ENCODE data around the gene SLC7A4. TPM values are rescaled to one million over a fixed set of nuclear protein-coding genes. Genes with fewer than 3 reads are reported as not detected.

Gene SLC7A4
- total RNA-seq, 4 donors from 2014 or later, result 0.64 to 4.1 TPM; not detected in 2

DNA sequence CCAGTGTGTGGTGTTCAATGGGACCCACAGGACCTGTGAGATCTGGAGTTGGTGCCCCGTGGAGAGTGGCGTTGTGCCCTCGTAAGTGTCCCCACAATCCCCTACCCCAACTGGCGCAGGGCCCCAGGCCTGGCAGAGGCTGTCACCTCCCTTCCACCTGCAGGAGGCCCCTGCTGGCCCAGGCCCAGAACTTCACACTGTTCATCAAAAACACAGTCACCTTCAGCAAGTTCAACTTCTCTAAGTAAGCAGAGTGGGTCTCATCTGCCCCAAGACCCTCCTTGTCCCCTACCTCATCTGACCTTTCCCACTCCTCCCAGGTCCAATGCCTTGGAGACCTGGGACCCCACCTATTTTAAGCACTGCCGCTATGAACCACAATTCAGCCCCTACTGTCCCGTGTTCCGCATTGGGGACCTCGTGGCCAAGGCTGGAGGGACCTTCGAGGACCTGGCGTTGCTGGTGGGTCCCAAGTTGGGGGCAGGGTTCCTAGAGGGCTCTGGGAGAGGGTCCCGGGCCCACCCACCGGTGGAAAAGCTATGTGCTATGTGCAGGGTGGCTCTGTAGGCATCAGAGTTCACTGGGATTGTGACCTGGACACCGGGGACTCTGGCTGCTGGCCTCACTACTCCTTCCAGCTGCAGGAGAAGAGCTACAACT lies 9.3 kb downstream of the SLC7A4 start:
- Histone ChIP-seq H3K9me3 (no peaks in the 10 kb centered on the region), H3K4me3 (no peak overlapping the region), H3K36me3 (no peaks in the 10 kb centered on the region), H3K27ac (no peak overlapping the region), H3K27me3 (no peaks in the 10 kb centered on the region), H3K4me1 (no peaks in the 10 kb centered on the region)
- no peak for DNase-seq
- intact Hi-C loops (cut with DNase I; ENCODE audit: low total_unique reads), result loop anchor here (10.0 kb wide), 1 partner anchor 52 kb away; no protein-coding TSS in a partner anchor
- WGBS, 2 donors (ENCODE audit: low coverage in 1 of 2), result 75 to 80% methylated on average over 1 to 13 of the region's 13 CpGs
- in situ Hi-C loops (cut with MboI; ENCODE audit: low pct_ligation_motif_present in 1 of 4, low pct_unique_long_range_greater_than_20kb in 1 of 4, low sequenced_read_pairs in 3 of 4), result no loop called here
- TF ChIP-seq POLR2AphosphoS5 (IDR thresholded peaks at IDR 0.05), result no peak
- TF ChIP-seq POLR2A (IDR thresholded peaks at IDR 0.05), result no peak
- TF ChIP-seq, protein P1, sequence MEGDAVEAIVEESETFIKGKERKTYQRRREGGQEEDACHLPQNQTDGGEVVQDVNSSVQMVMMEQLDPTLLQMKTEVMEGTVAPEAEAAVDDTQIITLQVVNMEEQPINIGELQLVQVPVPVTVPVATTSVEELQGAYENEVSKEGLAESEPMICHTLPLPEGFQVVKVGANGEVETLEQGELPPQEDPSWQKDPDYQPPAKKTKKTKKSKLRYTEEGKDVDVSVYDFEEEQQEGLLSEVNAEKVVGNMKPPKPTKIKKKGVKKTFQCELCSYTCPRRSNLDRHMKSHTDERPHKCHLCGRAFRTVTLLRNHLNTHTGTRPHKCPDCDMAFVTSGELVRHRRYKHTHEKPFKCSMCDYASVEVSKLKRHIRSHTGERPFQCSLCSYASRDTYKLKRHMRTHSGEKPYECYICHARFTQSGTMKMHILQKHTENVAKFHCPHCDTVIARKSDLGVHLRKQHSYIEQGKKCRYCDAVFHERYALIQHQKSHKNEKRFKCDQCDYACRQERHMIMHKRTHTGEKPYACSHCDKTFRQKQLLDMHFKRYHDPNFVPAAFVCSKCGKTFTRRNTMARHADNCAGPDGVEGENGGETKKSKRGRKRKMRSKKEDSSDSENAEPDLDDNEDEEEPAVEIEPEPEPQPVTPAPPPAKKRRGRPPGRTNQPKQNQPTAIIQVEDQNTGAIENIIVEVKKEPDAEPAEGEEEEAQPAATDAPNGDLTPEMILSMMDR (IDR thresholded peaks at IDR 0.05), result no peak
- TF ChIP-seq EP300 (IDR thresholded peaks at IDR 0.05; ENCODE audit: low read depth), result no peak

DNA sequence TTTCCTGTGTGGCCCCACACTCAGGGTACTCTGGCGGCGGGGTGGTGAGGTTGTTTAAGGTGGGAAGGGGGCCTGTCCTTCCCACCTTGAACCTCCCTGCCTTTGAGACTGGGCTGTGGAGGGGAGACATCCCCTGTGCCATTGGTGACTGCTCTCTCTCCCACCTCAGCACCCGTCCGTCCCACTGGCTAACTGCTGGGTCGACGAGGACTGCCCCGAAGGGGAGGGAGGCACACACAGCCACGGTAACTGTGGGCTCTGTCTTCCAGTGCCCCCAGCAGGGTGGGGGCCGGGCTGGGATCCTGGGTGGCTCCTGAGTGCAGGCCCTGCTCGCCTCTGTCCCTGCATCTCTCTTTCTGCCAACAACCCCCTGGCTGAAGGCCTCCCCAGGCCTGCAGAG lies 9.9 kb downstream of the SLC7A4 start:
- no peak overlapping the region for H3K4me3 ChIP-seq
- H3K36me3 ChIP-seq, result no peaks in the 10 kb centered on the region
- 75 to 100% methylated on average over 1 to 10 of the region's 10 CpGs for WGBS, 2 donors (ENCODE audit: low coverage in 1 of 2)
- H3K27ac ChIP-seq, result no peak overlapping the region
- no peaks in the 10 kb centered on the region for H3K9me3 ChIP-seq
- no peak for DNase-seq
- in situ Hi-C loops (cut with MboI; ENCODE audit: low pct_ligation_motif_present in 1 of 4, low pct_unique_long_range_greater_than_20kb in 1 of 4, low sequenced_read_pairs in 3 of 4) (no loop called here), intact Hi-C loops (cut with DNase I; ENCODE audit: low total_unique reads) (loop anchor here (10.0 kb wide), 1 partner anchor 52 kb away; no protein-coding TSS in a partner anchor)
- no peaks in the 10 kb centered on the region for H3K27me3 ChIP-seq
- TF ChIP-seq POLR2AphosphoS5 (IDR thresholded peaks at IDR 0.05) (no peak), POLR2A (IDR thresholded peaks at IDR 0.05) (no peak), EP300 (IDR thresholded peaks at IDR 0.05; ENCODE audit: low read depth) (no peak)
- TF ChIP-seq, protein P1 (IDR thresholded peaks at IDR 0.05), result no peak
- no peaks in the 10 kb centered on the region for H3K4me1 ChIP-seq

DNA sequence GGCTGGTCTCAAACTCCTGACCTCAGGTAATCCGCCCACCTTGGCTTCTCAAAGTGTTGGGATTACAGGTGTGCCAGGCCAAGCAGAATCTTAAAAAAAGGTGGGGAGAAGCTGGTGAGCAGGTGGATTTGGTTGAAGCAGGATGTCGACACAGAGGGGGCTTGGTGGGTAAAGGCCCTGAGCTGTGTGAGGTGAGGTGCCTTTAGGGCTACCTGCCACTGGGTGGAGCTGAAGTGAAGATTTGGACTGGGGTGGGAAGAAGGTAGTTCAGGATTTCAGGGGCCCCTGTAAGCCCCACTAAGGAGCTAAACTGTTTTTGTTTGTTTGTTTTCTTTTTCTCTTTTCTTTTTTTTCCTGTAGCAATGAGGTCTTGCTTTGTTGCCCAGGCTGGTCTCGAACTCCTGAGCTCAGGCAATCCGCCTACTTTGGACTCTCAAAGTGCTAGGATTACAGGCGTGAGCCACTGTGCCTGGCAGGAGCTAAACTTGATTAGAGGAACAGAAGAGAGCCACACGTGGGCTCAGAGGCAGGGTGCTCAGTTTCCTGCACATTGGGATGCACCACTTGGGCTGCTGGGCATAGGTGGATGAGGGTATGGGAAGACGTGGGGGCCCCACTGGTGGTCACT lies 11.4 kb downstream of the SLC7A4 start:
- in situ Hi-C loops (cut with MboI; ENCODE audit: low pct_ligation_motif_present in 1 of 4, low pct_unique_long_range_greater_than_20kb in 1 of 4, low sequenced_read_pairs in 3 of 4), result no loop called here
- WGBS, 2 donors (ENCODE audit: low coverage in 1 of 2), result 53 to 56% methylated on average over 3 to 7 of the region's 7 CpGs
- DNase-seq, result no peak
- H3K9me3 ChIP-seq, result no peaks in the 10 kb centered on the region
- TF ChIP-seq EP300 (IDR thresholded peaks at IDR 0.05; ENCODE audit: low read depth), result no peak
- TF ChIP-seq, protein P1 (IDR thresholded peaks at IDR 0.05), result peak in 2 of 5 experiments; percentile 11 to 22
- no peak overlapping the region for H3K4me3 ChIP-seq
- intact Hi-C loops (cut with DNase I; ENCODE audit: low total_unique reads), result loop anchor here (10.0 kb wide), 1 partner anchor 54 kb away; no protein-coding TSS in a partner anchor
- no peak overlapping the region for H3K27ac ChIP-seq
- H3K4me1 ChIP-seq, result peaks cover 0 to 3% (median 0%) of the 10 kb centered on the region in 4 donors
- H3K36me3 ChIP-seq, result no peaks in the 10 kb centered on the region
- H3K27me3 ChIP-seq, result no peaks in the 10 kb centered on the region

DNA sequence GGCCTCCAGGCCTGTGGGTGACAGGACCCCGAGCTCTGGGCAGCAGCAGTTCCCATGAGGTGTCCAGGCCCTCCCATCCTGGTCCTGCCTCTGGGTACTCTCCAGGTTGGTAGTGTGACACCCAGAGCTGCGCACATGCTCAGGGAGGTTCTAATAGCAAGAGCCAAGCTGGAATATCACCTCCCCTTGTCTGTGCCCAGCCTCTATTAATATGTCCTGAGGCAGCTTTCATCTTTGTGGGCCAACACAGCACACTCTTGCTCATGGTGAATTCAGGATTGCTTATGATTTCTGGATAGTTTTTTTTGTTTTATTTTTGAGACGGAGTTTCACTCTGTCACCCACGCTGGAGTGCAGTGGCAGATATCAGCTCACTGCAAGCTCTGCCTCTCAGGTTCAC lies 14.0 kb downstream of the SLC7A4 start:
- Histone ChIP-seq H3K36me3 (no peaks in the 10 kb centered on the region), H3K27ac (no peak overlapping the region), H3K4me3 (no peak overlapping the region), H3K4me1 (peaks cover 14 to 27% (median 20%) of the 10 kb centered on the region in 4 donors), H3K9me3 (no peaks in the 10 kb centered on the region), H3K27me3 (no peaks in the 10 kb centered on the region)
- no peak for DNase-seq
- TF ChIP-seq, protein P1 (IDR thresholded peaks at IDR 0.05), result no peak
- no peak for TF ChIP-seq POLR2AphosphoS5 (IDR thresholded peaks at IDR 0.05)
- TF ChIP-seq EP300 (IDR thresholded peaks at IDR 0.05; ENCODE audit: low read depth), result no peak
- TF ChIP-seq POLR2A (IDR thresholded peaks at IDR 0.05), result no peak
- 86% methylated on average over 4 of the region's 4 CpGs; no CpG with 5 or more reads in 1 of the 2 donors for WGBS, 2 donors (ENCODE audit: low coverage in 1 of 2)
- intact Hi-C loops (cut with DNase I; ENCODE audit: low total_unique reads) (no loop called here), in situ Hi-C loops (cut with MboI; ENCODE audit: low pct_ligation_motif_present in 1 of 4, low pct_unique_long_range_greater_than_20kb in 1 of 4, low sequenced_read_pairs in 3 of 4) (no loop called here)

Measured in transverse colon (tissue), 4 donors.